OCI-LY3 (cell line): ENCODE results near the gene THSD7B.

ENCODE experiments used
- EZH2phosphoT487 ChIP-seq: fragments of 200-600 bp; shearing (Covaris generic); IDR thresholded peaks from 2 replicates; pipeline ENCODE4 v1.6.1; 2018; ENCODE audit warnings: antibody characterized with exemption, mixed run types, low read depth
- TF ChIP-seq, protein P1 (sequence below): fragments of 200-600, 300-600 bp; sonication (generic); IDR thresholded peaks from 2 replicates; pipeline ENCODE4 v1.5.1; 2014; ENCODE audit warnings: antibody characterized with exemption, low read length, low read depth

DNA sequence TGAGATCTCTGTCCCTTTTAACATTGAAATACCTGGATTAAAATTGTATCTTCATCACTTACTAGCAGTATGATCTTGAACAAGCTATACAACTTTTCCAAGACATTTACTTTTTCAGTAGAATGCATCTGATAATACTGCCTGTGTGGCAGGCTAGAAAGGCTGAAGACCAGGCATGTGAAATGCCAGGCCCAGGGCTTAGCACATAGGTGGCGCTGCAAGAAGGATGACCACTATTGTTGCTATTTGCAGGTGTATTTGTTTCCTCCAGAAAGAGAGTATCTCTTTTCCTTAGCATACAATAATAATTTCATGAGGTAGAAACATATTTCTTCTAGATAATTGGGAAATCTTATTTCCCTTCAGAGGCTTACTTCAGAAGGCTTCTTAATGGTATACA is 331.3 kb downstream of the THSD7B start:
- TF ChIP-seq, protein P1, sequence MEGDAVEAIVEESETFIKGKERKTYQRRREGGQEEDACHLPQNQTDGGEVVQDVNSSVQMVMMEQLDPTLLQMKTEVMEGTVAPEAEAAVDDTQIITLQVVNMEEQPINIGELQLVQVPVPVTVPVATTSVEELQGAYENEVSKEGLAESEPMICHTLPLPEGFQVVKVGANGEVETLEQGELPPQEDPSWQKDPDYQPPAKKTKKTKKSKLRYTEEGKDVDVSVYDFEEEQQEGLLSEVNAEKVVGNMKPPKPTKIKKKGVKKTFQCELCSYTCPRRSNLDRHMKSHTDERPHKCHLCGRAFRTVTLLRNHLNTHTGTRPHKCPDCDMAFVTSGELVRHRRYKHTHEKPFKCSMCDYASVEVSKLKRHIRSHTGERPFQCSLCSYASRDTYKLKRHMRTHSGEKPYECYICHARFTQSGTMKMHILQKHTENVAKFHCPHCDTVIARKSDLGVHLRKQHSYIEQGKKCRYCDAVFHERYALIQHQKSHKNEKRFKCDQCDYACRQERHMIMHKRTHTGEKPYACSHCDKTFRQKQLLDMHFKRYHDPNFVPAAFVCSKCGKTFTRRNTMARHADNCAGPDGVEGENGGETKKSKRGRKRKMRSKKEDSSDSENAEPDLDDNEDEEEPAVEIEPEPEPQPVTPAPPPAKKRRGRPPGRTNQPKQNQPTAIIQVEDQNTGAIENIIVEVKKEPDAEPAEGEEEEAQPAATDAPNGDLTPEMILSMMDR, result peak; percentile 40
- TF ChIP-seq EZH2phosphoT487, result no peak
